COLO829 (cell line): ENCODE data around the gene SATB2.

Experiments
- DNase-seq: peaks from one replicate; pipeline ENCODE4 v3.0.0; 2012; ENCODE audit warnings: low spot score

SATB2 gene

GRCh38 chr2:199457147-199458008 is at the start of gene SATB2:
Gene SATB2, minus strand, starts transcription at chr2:199457939. Its CDS starts 1,902 bp downstream, at chr2:199456037.
- DNase-seq: no peak

- no peak for DNase-seq
These were observed 48.1 kb upstream of the SATB2 start for GRCh38 chr2:199505755-199506403.

GRCh38 chr2:199503148-199503547 is 45.4 kb upstream of the SATB2 start:
- no peak for DNase-seq

GRCh38 chr2:199499005-199499404 is 41.3 kb upstream of the SATB2 start:
- no peak for DNase-seq

GRCh38 chr2:199495147-199495546 is 37.4 kb upstream of the SATB2 start:
- DNase-seq: no peak

GRCh38 chr2:199490049-199490448 is 32.3 kb upstream of the SATB2 start:
- no peak for DNase-seq

- peak; percentile 74 for DNase-seq
These were observed 31.1 kb upstream of the SATB2 start for GRCh38 chr2:199488772-199489400.

- peak; percentile 40 for DNase-seq
These were observed 28.1 kb upstream of the SATB2 start for GRCh38 chr2:199485732-199486335.

- DNase-seq: no peak
These were observed 27.2 kb upstream of the SATB2 start for GRCh38 chr2:199484927-199485326.

- no peak for DNase-seq
These were observed 23.2 kb upstream of the SATB2 start for GRCh38 chr2:199480966-199481365.

- no peak for DNase-seq
These were observed 19.6 kb upstream of the SATB2 start for GRCh38 chr2:199477277-199477834.

- no peak for DNase-seq
These were observed 13.8 kb upstream of the SATB2 start for GRCh38 chr2:199471443-199472057.

GRCh38 chr2:199470672-199471442 is 13.1 kb upstream of the SATB2 start:
- no peak for DNase-seq

- no peak for DNase-seq
These were observed 12.6 kb upstream of the SATB2 start for GRCh38 chr2:199470361-199470671.

- no peak for DNase-seq
These were observed 12.0 kb upstream of the SATB2 start for GRCh38 chr2:199469514-199470360.

- no peak for DNase-seq
These were observed 11.1 kb upstream of the SATB2 start for GRCh38 chr2:199468561-199469513.

- no peak for DNase-seq
These were observed 9.5 kb upstream of the SATB2 start for GRCh38 chr2:199467066-199467822.

GRCh38 chr2:199466692-199467065 is 8.9 kb upstream of the SATB2 start:
- no peak for DNase-seq
